HG03565 (cell line): Measurements from ENCODE around the gene CD24.
"Not testable (repeated sequence)": the region's sequence is repeated elsewhere in the genome, so short reads cannot be mapped to it uniquely, and the experiment has no call there.

Experiments
- ATAC-seq: cut with Tn5 transposase; IDR thresholded peaks from one replicate; pipeline ENCODE4 v1.9.1; 2021; ENCODE audit warnings: mild to moderate bottlenecking, moderate library complexity; ENCODE audit not compliant: unreplicated experiment

CD24 gene

GRCh38 chr6:106970769-106971168 lies 3.8 kb downstream of the CD24 start:
- ATAC-seq: not testable (repeated sequence)

GRCh38 chr6:106967936-106968555 lies 6.5 kb downstream of the CD24 start:
- ATAC-seq: no peak

- ATAC-seq: no peak
These were observed 7.6 kb downstream of the CD24 start for GRCh38 chr6:106966671-106967640.

- ATAC-seq: no peak
These were observed 8.3 kb downstream of the CD24 start for GRCh38 chr6:106966229-106966628.

GRCh38 chr6:106964954-106965353 lies 9.6 kb downstream of the CD24 start:
- no peak for ATAC-seq

- no peak for ATAC-seq
These were observed 10.4 kb downstream of the CD24 start for GRCh38 chr6:106964099-106964498.

GRCh38 chr6:106963544-106963943 lies 11.0 kb downstream of the CD24 start:
- no peak for ATAC-seq

- ATAC-seq: no peak
These were observed 12.7 kb downstream of the CD24 start for GRCh38 chr6:106961801-106962200.

GRCh38 chr6:106961136-106961535 lies 13.4 kb downstream of the CD24 start:
- ATAC-seq: no peak

- ATAC-seq: no peak
These were observed 14.5 kb downstream of the CD24 start for GRCh38 chr6:106959985-106960384.

- peak; percentile 48 for ATAC-seq
These were observed 34.7 kb downstream of the CD24 start for GRCh38 chr6:106939848-106940247.

GRCh38 chr6:106939208-106939607 lies 35.3 kb downstream of the CD24 start:
- ATAC-seq: no peak

- no peak for ATAC-seq
These were observed 46.8 kb downstream of the CD24 start for GRCh38 chr6:106927531-106928398.

GRCh38 chr6:106925948-106926347 lies 48.6 kb downstream of the CD24 start:
- no peak for ATAC-seq

GRCh38 chr6:106924694-106925523 lies 49.6 kb downstream of the CD24 start:
- no peak for ATAC-seq

GRCh38 chr6:106922626-106923025 lies 51.9 kb downstream of the CD24 start:
- no peak for ATAC-seq
